Measurements from ENCODE around the gene ADK. TPM values are rescaled to one million over a fixed set of nuclear protein-coding genes. Genes with fewer than 3 reads are reported as not detected.

ADK gene
- total RNA-seq, 4 donors from 2014 or later: 42.3 to 46.3 (median 42.9) TPM

DNA sequence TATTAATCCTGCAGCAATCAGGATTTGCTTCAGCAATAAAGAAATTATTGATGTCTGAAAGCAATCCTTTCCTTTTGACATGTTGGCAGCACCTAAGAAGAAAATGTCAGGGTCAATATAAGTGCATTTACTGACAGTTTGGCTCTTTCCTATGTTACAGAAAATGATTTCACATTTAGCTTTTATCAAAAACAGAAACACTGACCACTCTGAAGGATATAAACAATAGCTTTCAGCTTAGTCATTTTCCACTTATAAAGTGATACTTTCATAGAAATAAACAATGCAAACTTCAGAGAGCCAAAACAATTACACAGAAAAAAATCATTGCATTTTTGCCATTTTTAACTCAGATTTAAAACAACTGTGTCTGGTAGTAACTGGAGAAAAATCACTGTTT lies 349.8 kb downstream of the ADK start:
- TF ChIP-seq, protein P1, sequence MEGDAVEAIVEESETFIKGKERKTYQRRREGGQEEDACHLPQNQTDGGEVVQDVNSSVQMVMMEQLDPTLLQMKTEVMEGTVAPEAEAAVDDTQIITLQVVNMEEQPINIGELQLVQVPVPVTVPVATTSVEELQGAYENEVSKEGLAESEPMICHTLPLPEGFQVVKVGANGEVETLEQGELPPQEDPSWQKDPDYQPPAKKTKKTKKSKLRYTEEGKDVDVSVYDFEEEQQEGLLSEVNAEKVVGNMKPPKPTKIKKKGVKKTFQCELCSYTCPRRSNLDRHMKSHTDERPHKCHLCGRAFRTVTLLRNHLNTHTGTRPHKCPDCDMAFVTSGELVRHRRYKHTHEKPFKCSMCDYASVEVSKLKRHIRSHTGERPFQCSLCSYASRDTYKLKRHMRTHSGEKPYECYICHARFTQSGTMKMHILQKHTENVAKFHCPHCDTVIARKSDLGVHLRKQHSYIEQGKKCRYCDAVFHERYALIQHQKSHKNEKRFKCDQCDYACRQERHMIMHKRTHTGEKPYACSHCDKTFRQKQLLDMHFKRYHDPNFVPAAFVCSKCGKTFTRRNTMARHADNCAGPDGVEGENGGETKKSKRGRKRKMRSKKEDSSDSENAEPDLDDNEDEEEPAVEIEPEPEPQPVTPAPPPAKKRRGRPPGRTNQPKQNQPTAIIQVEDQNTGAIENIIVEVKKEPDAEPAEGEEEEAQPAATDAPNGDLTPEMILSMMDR (IDR thresholded peaks at IDR 0.05): no peak
- TF ChIP-seq POLR2A (IDR thresholded peaks at IDR 0.05): no peak
- intact Hi-C loops (cut with DNase I; ENCODE audit: low total_unique reads): no loop called here
- no peak overlapping the region for H3K4me3 ChIP-seq (ENCODE audit: low read depth, poor library complexity, severe bottlenecking)
- DNase-seq (ENCODE audit: low spot score in 2 of 2): no peak

DNA sequence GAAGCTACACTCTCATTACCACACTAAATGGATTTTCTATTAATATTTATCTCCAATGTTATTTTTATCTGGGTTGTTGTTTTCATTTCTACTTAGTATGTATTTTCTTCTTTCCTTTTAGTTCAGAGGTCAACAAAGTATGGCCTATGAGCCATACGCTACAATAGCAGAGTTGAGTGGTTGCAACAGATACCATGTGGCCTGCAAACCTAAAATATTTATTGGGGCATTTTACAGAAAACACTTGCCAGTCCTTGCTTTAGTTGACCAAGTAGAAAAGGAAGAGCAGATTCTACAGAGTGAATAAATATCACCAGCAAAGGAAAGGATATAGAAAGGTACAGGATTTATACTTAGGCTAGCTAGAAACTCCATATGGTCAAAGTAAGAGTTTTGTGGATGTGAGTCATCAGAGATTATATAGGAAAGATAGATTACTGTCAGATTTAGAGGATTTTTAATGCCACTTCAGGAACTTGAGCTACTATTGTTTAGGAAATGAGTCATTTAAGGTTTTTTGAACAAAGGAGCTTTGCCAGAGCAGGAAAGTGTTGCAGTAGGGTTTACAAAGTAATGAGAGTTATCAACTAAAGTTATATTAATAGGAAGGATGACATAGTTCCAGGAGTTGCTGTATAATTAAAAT lies 352.1 kb downstream of the ADK start:
- intact Hi-C loops (cut with DNase I; ENCODE audit: low total_unique reads): no loop called here
- no peak for TF ChIP-seq POLR2A (IDR thresholded peaks at IDR 0.05)
- TF ChIP-seq, protein P1 (IDR thresholded peaks at IDR 0.05): no peak
- H3K4me3 ChIP-seq (ENCODE audit: low read depth, poor library complexity, severe bottlenecking): no peak overlapping the region
- DNase-seq (ENCODE audit: low spot score in 2 of 2): no peak
- WGBS, 2 donors: 92 to 98% methylated on average over 1 of the region's 1 CpG

DNA sequence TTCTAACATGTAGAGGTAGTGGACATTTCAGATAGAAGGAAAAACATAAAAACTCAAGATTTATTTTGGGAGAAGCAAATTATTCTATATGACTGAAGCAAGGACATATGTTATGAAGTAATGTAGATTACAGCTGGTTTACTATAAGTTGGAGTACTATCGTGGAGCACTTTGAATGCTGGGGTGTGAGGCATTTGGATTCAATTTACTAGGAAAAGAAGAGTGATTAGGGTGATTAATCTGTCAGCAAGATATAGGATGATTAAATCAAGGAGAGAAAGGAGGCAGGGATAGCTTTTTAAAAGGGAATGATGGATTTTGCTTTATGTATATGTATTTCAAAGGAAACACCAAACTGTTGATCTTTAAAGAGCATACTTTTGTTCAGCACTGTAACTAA lies 356.9 kb downstream of the ADK start:
- H3K4me3 ChIP-seq (ENCODE audit: low read depth, poor library complexity, severe bottlenecking): no peak overlapping the region
- TF ChIP-seq, protein P1 (IDR thresholded peaks at IDR 0.05): no peak
- no peak for TF ChIP-seq POLR2A (IDR thresholded peaks at IDR 0.05)
- 68 to 81% methylated on average over 1 of the region's 1 CpG for WGBS, 2 donors
- no peak for DNase-seq (ENCODE audit: low spot score in 2 of 2)
- intact Hi-C loops (cut with DNase I; ENCODE audit: low total_unique reads): no loop called here

DNA sequence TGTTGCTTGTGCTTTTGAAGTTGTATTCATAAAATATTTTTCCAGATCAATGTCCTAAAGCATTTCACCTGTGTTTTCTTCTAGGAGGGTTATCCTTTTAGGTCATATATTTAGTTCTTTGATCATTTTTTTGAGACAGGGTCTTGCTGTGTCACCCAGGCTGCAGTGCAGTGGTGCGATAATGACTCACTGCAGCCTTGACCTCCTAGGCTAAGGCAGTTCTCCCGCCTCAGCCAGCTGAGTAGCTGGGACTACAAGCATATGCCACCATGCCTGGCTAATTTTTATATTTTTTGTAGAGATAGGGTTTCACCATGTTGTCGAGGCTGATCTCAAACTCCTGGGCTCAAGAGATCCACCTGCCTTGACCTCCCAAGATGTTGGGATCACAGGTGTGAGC lies 359.6 kb downstream of the ADK start:
- DNase-seq (ENCODE audit: low spot score in 2 of 2): no peak
- H3K4me3 ChIP-seq (ENCODE audit: low read depth, poor library complexity, severe bottlenecking): no peak overlapping the region
- intact Hi-C loops (cut with DNase I; ENCODE audit: low total_unique reads): no loop called here
- TF ChIP-seq, protein P1 (IDR thresholded peaks at IDR 0.05): no peak
- no peak for TF ChIP-seq POLR2A (IDR thresholded peaks at IDR 0.05)
- 99 to 100% methylated on average over 3 of the region's 3 CpGs for whole genome bisulfite sequencing, 2 donors

DNA sequence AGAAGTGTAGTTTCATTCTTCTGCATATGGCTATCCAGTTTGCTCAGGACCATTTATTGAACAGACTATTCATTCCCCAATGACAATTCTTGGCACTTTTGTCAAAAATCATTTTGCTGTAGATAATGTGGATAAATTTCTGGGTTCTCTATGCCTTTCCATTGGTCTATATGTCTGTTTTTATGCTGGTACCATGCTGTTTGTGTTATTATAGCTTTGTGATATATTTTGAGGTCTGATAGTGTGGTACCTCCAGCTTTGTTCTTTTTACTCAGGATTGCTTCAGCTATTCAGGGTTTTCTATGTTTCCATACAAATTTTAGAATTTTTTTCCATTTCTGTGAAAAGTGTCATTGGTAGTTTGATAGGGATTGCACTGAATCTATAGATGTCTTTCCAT lies 360.0 kb downstream of the ADK start:
- intact Hi-C loops (cut with DNase I; ENCODE audit: low total_unique reads): no loop called here
- no peak overlapping the region for H3K4me3 ChIP-seq (ENCODE audit: low read depth, poor library complexity, severe bottlenecking)
- TF ChIP-seq, protein P1 (IDR thresholded peaks at IDR 0.05): no peak
- TF ChIP-seq POLR2A (IDR thresholded peaks at IDR 0.05): no peak
- no peak for DNase-seq (ENCODE audit: low spot score in 2 of 2)

DNA sequence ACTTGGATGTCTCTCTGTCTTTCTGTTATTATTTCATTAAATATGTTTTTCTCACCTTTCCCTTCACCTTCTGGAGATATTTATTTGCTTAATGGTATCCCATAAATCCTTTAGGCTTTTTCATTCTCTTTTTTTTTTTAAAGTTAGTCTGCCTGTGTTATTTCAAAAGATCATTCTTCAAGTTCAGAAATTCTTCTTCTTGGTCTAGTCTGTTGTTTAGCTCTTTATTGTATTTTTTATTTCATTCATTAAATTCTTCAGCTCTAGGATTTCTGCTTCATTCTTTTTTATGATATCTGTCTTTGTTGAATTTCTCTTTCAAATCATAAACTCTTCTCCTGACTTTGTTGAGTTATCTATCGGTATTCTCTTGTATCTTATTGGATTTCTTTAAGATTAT lies 363.3 kb downstream of the ADK start:
- 98 to 100% methylated on average over 1 of the region's 1 CpG for WGBS, 2 donors
- no peak for DNase-seq (ENCODE audit: low spot score in 2 of 2)
- TF ChIP-seq POLR2A (IDR thresholded peaks at IDR 0.05): no peak
- TF ChIP-seq, protein P1 (IDR thresholded peaks at IDR 0.05): no peak
- no peak overlapping the region for H3K4me3 ChIP-seq (ENCODE audit: low read depth, poor library complexity, severe bottlenecking)
- intact Hi-C loops (cut with DNase I; ENCODE audit: low total_unique reads): no loop called here

All from lower leg skin (tissue), 4 donors.